HEK293 (cell line): ENCODE data around the gene STK11.
A peak's percentile ranks its signal among the peaks of the same experiment; 100 is the strongest.

Experiments
- CTCF ChIA-PET: fragments of 350-600 bp; formaldehyde crosslinking; extraction: SDS; loops from one replicate; lab custom pipeline; 2021; ENCODE audit warnings: antibody characterized with exemption; lab: Yijun Ruan, JAX
- POLR2A ChIA-PET: fragments of 300-600 bp; formaldehyde crosslinking; extraction: SDS; loops from one replicate; lab custom pipeline; 2020; ENCODE audit warnings: antibody characterized with exemption, inconsistent platforms; lab: Yijun Ruan, JAX
- H3K27ac ChIP-seq: fragments of 200-500 bp; sonication (Bioruptor generic); 2 replicates; pipeline ENCODE4 v1.5.1; 2014; ENCODE audit warnings: low read depth, low read length, control low read depth, inconsistent platforms; ENCODE audit errors: extremely low read depth
- H3K36me3 ChIP-seq, 2 experiments: fragments of 200-500 bp in 1 of 2; sonication (Bioruptor generic) in 1 of 2; 1 replicate in 1 of 2; 2 replicates in 1 of 2; pipeline ENCODE4 v1.5.1; 2014 to 2017; ENCODE audit warnings: inconsistent platforms in 2 of 2, low read length in 2 of 2; ENCODE audit not compliant: control insufficient read depth in 2 of 2, insufficient read depth in 1 of 2
- H3K4me1 ChIP-seq: fragments of 200-500 bp; sonication (Bioruptor generic); 2 replicates; pipeline ENCODE4 v1.5.1; 2014; ENCODE audit warnings: mild to moderate bottlenecking, low read length, inconsistent platforms; ENCODE audit not compliant: control insufficient read depth, insufficient read depth
- H3K4me3 ChIP-seq: 2 replicates; pipeline ENCODE4 v1.5.1; 2011; ENCODE audit warnings: low read depth, mild to moderate bottlenecking, control low read depth, low read length, moderate library complexity
- H3K9me3 ChIP-seq: fragments of 200-500 bp; sonication (Bioruptor generic); 2 replicates; pipeline ENCODE4 v1.5.1; 2014; ENCODE audit warnings: low read depth, low read length, inconsistent platforms; ENCODE audit not compliant: control insufficient read depth, insufficient read depth
- GLIS2 ChIP-seq: fragments of 450-650 bp; formaldehyde crosslinking; IDR thresholded peaks from 2 replicates; pipeline ENCODE4 v1.5.1; 2016; ENCODE audit warnings: missing biosample characterization, missing genetic modification characterization
- HOXA7 ChIP-seq: sonication (generic); formaldehyde crosslinking; IDR thresholded peaks from 2 replicates; pipeline ENCODE4 v1.8.1; 2022; ENCODE audit warnings: missing genetic modification reagents, borderline replicate concordance
- SCRT2 ChIP-seq: fragments of 450-650 bp; formaldehyde crosslinking; IDR thresholded peaks from 2 replicates; pipeline ENCODE4 v1.5.1; 2016; ENCODE audit warnings: missing biosample characterization, missing genetic modification characterization
- ZBTB48 ChIP-seq: fragments of 450-650 bp; formaldehyde crosslinking; IDR thresholded peaks from 2 replicates; pipeline ENCODE4 v1.5.1; 2016; ENCODE audit warnings: missing biosample characterization, missing genetic modification characterization
- ZNF112 ChIP-seq: fragments of 450-650 bp; formaldehyde crosslinking; IDR thresholded peaks from 2 replicates; pipeline ENCODE4 v1.5.0; 2017; ENCODE audit warnings: missing biosample characterization, missing genetic modification characterization
- ZNF133 ChIP-seq: fragments of 450-650 bp; formaldehyde crosslinking; IDR thresholded peaks from 2 replicates; pipeline ENCODE4 v1.5.1; 2016; ENCODE audit warnings: missing biosample characterization, missing genetic modification characterization
- ZNF184 ChIP-seq: fragments of 450-650 bp; IDR thresholded peaks from 2 replicates; pipeline ENCODE4 v1.5.1; 2018; ENCODE audit warnings: missing biosample characterization, mild to moderate bottlenecking, missing genetic modification characterization
- ZNF433 ChIP-seq: fragments of 450-650 bp; formaldehyde crosslinking; IDR thresholded peaks from 2 replicates; pipeline ENCODE4 v1.5.1; 2016; ENCODE audit warnings: missing biosample characterization, missing genetic modification characterization, low read depth
- ZNF530 ChIP-seq: fragments of 450-650 bp; formaldehyde crosslinking; IDR thresholded peaks from 2 replicates; pipeline ENCODE4 v1.5.1; 2016; ENCODE audit warnings: low read depth, missing biosample characterization, missing genetic modification characterization
- ZNF555 ChIP-seq: fragments of 450-650 bp; formaldehyde crosslinking; conservative IDR thresholded peaks from 2 replicates; pipeline ENCODE4 v1.5.1; 2017; ENCODE audit warnings: missing biosample characterization, mild to moderate bottlenecking, missing genetic modification characterization, inconsistent platforms
- ZNF777 ChIP-seq: fragments of 450-650 bp; formaldehyde crosslinking; IDR thresholded peaks from 2 replicates; pipeline ENCODE4 v1.5.1; 2017; ENCODE audit warnings: missing biosample characterization, missing genetic modification characterization, borderline replicate concordance
- ZNF791 ChIP-seq: fragments of 450-650 bp; formaldehyde crosslinking; IDR thresholded peaks from 2 replicates; pipeline ENCODE4 v1.5.1; 2016; ENCODE audit warnings: missing biosample characterization, missing genetic modification characterization
- TF ChIP-seq, protein P1 (sequence below): fragments of 450-650 bp; formaldehyde crosslinking; IDR thresholded peaks from 2 replicates; pipeline ENCODE4 v1.5.1; 2017; ENCODE audit warnings: missing biosample characterization, missing genetic modification characterization
- TF ChIP-seq, protein P2 (sequence below): fragments of 450-650 bp; formaldehyde crosslinking; IDR thresholded peaks from 2 replicates; pipeline ENCODE4 v1.5.1; 2016; ENCODE audit warnings: missing biosample characterization, missing genetic modification characterization
- TF ChIP-seq, protein P3 (sequence below): sonication (generic); formaldehyde crosslinking; IDR thresholded peaks from 2 replicates; pipeline ENCODE4 v1.8.1; 2022; ENCODE audit warnings: mild to moderate bottlenecking, moderate library complexity, missing genetic modification reagents
- TF ChIP-seq, protein P4 (sequence below): fragments of 450-650 bp; formaldehyde crosslinking; IDR thresholded peaks from 2 replicates; pipeline ENCODE4 v1.5.1; 2016; ENCODE audit warnings: missing biosample characterization, missing genetic modification characterization
- TF ChIP-seq, protein P5 (sequence below): fragments of 450-650 bp; formaldehyde crosslinking; IDR thresholded peaks from 2 replicates; pipeline ENCODE4 v1.5.1; 2016; ENCODE audit warnings: missing biosample characterization, missing genetic modification characterization, borderline replicate concordance
- TF ChIP-seq, protein P6 (sequence below): fragments of 450-650 bp; formaldehyde crosslinking; IDR thresholded peaks from 2 replicates; pipeline ENCODE4 v1.5.1; 2016; ENCODE audit warnings: missing biosample characterization, missing genetic modification characterization, borderline replicate concordance

STK11 gene

DNA sequence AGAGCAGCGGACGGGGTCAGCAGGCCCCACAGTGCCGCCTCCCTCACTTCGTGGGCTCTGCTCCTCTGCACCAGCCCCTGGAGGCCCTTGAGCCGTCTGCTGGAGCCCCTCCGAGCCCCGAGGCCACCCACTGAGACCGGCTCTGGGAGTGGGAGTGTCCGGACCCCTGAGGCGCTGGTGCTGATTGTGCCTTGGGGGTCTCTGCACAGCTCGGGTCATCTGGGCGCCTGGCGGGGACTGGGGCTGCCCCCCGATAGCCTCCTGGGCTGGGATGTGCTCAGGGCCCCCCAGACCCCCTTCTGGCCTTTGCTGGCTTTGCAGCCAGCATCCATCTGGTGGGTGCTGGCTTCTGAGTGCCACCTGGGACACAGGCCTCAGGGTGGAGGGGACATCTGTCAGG is 16.8 kb downstream of the STK11 start:
- no peak for TF ChIP-seq ZNF555 (tag by site-specific recombination)
- no peak for TF ChIP-seq ZNF184 (tag by site-specific recombination)
- TF ChIP-seq, protein P1, sequence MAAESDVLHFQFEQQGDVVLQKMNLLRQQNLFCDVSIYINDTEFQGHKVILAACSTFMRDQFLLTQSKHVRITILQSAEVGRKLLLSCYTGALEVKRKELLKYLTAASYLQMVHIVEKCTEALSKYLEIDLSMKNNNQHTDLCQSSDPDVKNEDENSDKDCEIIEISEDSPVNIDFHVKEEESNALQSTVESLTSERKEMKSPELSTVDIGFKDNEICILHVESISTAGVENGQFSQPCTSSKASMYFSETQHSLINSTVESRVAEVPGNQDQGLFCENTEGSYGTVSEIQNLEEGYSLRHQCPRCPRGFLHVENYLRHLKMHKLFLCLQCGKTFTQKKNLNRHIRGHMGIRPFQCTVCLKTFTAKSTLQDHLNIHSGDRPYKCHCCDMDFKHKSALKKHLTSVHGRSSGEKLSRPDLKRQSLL: peak; percentile 56; the same call in 1 of the 2 replicates
- no peak for TF ChIP-seq SCRT2 (tag by site-specific recombination)
- TF ChIP-seq ZNF433: no peak
- TF ChIP-seq ZNF133 (tag by site-specific recombination): no peak
- TF ChIP-seq GLIS2 (tag by site-specific recombination): peak; percentile 36; the same call in 1 of the 2 replicates
- TF ChIP-seq ZNF530: no peak
- peaks cover 0 to 78% of the 10 kb centered on the region in 2 experiments; a peak in 2 of 3 replicates for H3K36me3 ChIP-seq
- POLR2A ChIA-PET: interaction anchor here (0.6 to 1.5 kb wide), 2 partner anchors 109 to 234 kb away, joined by 3 to 7 read pairs; no protein-coding TSS in a partner anchor

DNA sequence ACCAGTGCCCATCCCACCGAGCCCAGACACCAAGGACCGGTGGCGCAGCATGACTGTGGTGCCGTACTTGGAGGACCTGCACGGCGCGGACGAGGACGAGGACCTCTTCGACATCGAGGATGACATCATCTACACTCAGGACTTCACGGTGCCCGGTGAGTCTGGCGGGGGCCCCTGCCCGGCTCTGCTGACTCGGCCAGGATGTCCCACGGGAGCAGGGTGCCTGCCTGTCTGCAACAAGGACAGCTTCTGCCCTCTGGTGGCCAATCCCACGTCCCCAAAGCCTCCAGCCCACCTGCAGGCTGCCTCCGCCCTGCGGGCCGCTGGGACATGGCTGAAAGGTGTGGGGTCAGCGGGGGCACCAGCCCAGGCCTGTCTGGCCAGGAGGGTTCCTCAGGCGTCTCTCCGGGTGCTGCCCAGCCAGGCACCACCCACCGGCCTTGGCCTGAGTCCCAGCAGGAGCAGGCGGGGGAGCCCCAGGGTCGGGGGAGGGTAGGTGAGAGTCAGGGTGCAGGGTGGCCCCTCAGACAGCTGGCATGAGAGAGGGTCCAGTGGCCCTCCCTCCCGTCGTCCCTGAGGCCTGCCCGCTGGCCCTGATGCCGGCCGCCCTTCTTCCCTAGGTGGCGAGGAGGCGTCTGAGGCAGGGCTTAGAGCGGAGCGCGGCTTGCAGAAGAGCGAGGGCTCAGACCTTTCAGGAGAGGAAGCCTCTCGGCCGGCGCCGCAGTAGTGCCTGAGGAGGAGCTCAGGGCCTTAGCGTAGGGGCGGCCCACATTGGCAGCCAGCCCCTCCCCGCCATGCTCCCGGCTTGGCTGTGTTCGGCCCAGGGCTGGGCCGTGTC is 17.7 kb downstream of the STK11 start:
- no peak overlapping the region for H3K4me3 ChIP-seq
- H3K36me3 ChIP-seq: peaks cover 0 to 84% of the 10 kb centered on the region in 2 experiments; a peak in 2 of 3 replicates
- CTCF ChIA-PET: interaction anchor here (0.6 to 2.5 kb wide), 10 partner anchors 9 to 936 kb away, joined by 3 to 14 read pairs (median 5); no protein-coding TSS in a partner anchor
- POLR2A ChIA-PET: interaction anchor here (0.6 to 1.5 kb wide), 3 partner anchors 43 to 234 kb away, joined by 3 to 7 read pairs (median 3); no protein-coding TSS in a partner anchor
- no peaks in the 10 kb centered on the region for H3K9me3 ChIP-seq
- H3K27ac ChIP-seq: peak overlapping the region; percentile 17; the same call in 1 of the 2 replicates
- no peaks in the 10 kb centered on the region for H3K4me1 ChIP-seq
- TF ChIP-seq, protein P2, sequence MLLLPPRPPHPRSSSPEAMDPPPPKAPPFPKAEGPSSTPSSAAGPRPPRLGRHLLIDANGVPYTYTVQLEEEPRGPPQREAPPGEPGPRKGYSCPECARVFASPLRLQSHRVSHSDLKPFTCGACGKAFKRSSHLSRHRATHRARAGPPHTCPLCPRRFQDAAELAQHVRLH (tag by site-specific recombination): no peak
- TF ChIP-seq ZNF133 (tag by site-specific recombination) (no peak), ZNF112 (tag by site-specific recombination) (no peak), ZNF791 (tag by site-specific recombination) (no peak), HOXA7 (CRISPR knock-in tag) (no peak), ZNF777 (tag by site-specific recombination) (no peak), ZBTB48 (tag by site-specific recombination) (peak; percentile 64)
- TF ChIP-seq, protein P3, sequence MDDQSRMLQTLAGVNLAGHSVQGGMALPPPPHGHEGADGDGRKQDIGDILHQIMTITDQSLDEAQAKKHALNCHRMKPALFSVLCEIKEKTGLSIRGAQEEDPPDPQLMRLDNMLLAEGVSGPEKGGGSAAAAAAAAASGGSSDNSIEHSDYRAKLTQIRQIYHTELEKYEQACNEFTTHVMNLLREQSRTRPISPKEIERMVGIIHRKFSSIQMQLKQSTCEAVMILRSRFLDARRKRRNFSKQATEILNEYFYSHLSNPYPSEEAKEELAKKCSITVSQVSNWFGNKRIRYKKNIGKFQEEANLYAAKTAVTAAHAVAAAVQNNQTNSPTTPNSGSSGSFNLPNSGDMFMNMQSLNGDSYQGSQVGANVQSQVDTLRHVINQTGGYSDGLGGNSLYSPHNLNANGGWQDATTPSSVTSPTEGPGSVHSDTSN: no peak
- TF ChIP-seq, protein P4, sequence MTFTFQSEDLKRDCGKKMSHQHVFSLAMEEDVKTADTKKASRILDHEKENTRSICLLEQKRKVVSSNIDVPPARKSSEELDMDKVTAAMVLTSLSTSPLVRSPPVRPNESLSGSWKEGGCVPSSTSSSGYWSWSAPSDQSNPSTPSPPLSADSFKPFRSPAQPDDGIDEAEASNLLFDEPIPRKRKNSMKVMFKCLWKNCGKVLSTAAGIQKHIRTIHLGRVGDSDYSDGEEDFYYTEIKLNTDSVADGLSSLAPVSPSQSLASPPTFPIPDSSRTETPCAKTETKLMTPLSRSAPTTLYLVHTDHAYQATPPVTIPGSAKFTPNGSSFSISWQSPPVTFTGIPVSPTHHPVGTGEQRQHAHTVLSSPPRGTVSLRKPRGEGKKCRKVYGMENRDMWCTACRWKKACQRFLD: no peak
- TF ChIP-seq, protein P5, sequence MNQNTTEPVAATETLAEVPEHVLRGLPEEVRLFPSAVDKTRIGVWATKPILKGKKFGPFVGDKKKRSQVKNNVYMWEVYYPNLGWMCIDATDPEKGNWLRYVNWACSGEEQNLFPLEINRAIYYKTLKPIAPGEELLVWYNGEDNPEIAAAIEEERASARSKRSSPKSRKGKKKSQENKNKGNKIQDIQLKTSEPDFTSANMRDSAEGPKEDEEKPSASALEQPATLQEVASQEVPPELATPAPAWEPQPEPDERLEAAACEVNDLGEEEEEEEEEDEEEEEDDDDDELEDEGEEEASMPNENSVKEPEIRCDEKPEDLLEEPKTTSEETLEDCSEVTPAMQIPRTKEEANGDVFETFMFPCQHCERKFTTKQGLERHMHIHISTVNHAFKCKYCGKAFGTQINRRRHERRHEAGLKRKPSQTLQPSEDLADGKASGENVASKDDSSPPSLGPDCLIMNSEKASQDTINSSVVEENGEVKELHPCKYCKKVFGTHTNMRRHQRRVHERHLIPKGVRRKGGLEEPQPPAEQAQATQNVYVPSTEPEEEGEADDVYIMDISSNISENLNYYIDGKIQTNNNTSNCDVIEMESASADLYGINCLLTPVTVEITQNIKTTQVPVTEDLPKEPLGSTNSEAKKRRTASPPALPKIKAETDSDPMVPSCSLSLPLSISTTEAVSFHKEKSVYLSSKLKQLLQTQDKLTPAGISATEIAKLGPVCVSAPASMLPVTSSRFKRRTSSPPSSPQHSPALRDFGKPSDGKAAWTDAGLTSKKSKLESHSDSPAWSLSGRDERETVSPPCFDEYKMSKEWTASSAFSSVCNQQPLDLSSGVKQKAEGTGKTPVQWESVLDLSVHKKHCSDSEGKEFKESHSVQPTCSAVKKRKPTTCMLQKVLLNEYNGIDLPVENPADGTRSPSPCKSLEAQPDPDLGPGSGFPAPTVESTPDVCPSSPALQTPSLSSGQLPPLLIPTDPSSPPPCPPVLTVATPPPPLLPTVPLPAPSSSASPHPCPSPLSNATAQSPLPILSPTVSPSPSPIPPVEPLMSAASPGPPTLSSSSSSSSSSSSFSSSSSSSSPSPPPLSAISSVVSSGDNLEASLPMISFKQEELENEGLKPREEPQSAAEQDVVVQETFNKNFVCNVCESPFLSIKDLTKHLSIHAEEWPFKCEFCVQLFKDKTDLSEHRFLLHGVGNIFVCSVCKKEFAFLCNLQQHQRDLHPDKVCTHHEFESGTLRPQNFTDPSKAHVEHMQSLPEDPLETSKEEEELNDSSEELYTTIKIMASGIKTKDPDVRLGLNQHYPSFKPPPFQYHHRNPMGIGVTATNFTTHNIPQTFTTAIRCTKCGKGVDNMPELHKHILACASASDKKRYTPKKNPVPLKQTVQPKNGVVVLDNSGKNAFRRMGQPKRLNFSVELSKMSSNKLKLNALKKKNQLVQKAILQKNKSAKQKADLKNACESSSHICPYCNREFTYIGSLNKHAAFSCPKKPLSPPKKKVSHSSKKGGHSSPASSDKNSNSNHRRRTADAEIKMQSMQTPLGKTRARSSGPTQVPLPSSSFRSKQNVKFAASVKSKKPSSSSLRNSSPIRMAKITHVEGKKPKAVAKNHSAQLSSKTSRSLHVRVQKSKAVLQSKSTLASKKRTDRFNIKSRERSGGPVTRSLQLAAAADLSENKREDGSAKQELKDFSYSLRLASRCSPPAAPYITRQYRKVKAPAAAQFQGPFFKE (tag by site-specific recombination): no peak
- TF ChIP-seq, protein P6, sequence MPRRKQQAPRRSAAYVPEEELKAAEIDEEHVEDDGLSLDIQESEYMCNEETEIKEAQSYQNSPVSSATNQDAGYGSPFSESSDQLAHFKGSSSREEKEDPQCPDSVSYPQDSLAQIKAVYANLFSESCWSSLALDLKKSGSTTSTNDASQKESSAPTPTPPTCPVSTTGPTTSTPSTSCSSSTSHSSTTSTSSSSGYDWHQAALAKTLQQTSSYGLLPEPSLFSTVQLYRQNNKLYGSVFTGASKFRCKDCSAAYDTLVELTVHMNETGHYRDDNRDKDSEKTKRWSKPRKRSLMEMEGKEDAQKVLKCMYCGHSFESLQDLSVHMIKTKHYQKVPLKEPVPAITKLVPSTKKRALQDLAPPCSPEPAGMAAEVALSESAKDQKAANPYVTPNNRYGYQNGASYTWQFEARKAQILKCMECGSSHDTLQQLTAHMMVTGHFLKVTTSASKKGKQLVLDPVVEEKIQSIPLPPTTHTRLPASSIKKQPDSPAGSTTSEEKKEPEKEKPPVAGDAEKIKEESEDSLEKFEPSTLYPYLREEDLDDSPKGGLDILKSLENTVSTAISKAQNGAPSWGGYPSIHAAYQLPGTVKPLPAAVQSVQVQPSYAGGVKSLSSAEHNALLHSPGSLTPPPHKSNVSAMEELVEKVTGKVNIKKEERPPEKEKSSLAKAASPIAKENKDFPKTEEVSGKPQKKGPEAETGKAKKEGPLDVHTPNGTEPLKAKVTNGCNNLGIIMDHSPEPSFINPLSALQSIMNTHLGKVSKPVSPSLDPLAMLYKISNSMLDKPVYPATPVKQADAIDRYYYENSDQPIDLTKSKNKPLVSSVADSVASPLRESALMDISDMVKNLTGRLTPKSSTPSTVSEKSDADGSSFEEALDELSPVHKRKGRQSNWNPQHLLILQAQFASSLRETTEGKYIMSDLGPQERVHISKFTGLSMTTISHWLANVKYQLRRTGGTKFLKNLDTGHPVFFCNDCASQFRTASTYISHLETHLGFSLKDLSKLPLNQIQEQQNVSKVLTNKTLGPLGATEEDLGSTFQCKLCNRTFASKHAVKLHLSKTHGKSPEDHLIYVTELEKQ (tag by site-specific recombination): no peak

More for the DNA sequence above, 16.8 kb downstream of the STK11 start:
- H3K4me1 ChIP-seq: no peaks in the 10 kb centered on the region
- H3K27ac ChIP-seq: 0 out of 2 replicates have a peak overlapping the region, but pooled peaks have one; percentile 17
- no peak overlapping the region for H3K4me3 ChIP-seq
- no peaks in the 10 kb centered on the region for H3K9me3 ChIP-seq
- CTCF ChIA-PET: interaction anchor here (0.8 to 2.5 kb wide), 9 partner anchors 8 to 109 kb away, joined by 3 to 14 read pairs (median 5); no protein-coding TSS in a partner anchor
